MM.1S (cell line): ENCODE results near the gene MAML3.
A peak's percentile ranks its signal among the peaks of the same experiment; 100 is the strongest.

Source experiments
- DNase-seq: peaks from one replicate; pipeline ENCODE4 v3.0.0-alpha.2; 2015
- H2AFZ ChIP-seq: fragments of 300-600 bp; sonication (generic); 2 replicates; pipeline ENCODE4 v1.6.0; 2016; ENCODE audit warnings: antibody characterized with exemption, low read length
- H3F3A ChIP-seq: fragments of 300-600 bp; sonication (generic); 2 replicates; pipeline ENCODE4 v1.6.1; 2016; ENCODE audit warnings: mild to moderate bottlenecking, antibody characterized with exemption, low read length, moderate library complexity, mixed read lengths; ENCODE audit not compliant: insufficient read depth
- H3K27ac ChIP-seq: fragments of 300-600 bp; sonication (generic); 2 replicates; pipeline ENCODE4 v1.5.1; 2016; ENCODE audit warnings: mild to moderate bottlenecking, low read length
- H3K27me3 ChIP-seq: fragments of 300-600 bp; sonication (generic); replicated peaks from 2 replicates; pipeline ENCODE4 v1.6.0; 2016; ENCODE audit warnings: low read length; ENCODE audit not compliant: insufficient read depth
- H3K36me3 ChIP-seq: fragments of 300-600 bp; sonication (generic); replicated peaks from 2 replicates; pipeline ENCODE4 v1.6.1; 2016; ENCODE audit warnings: mild to moderate bottlenecking, low read length, mixed read lengths; ENCODE audit not compliant: insufficient read depth
- H3K4me1 ChIP-seq: fragments of 300-600 bp; sonication (generic); 2 replicates; pipeline ENCODE4 v1.6.1; 2016; ENCODE audit warnings: low read length, mixed read lengths
- H3K4me2 ChIP-seq: fragments of 300-600 bp; sonication (generic); 2 replicates; pipeline ENCODE4 v1.6.0; 2016; ENCODE audit warnings: low read depth, low read length
- H3K4me3 ChIP-seq: fragments of 300-600 bp; sonication (generic); 2 replicates; pipeline ENCODE4 v1.5.1; 2016; ENCODE audit warnings: low read length, mixed read lengths
- H3K79me2 ChIP-seq: fragments of 300-600 bp; sonication (generic); 2 replicates; pipeline ENCODE4 v1.6.1; 2016; ENCODE audit warnings: mixed run types, low read length, mixed read lengths
- H3K9ac ChIP-seq: fragments of 300-600 bp; sonication (generic); 2 replicates; pipeline ENCODE4 v1.6.1; 2016; ENCODE audit warnings: low read length, mixed read lengths
- H3K9me2 ChIP-seq: fragments of 300-600 bp; sonication (generic); replicated peaks from 2 replicates; pipeline ENCODE4 v1.6.1; 2016; ENCODE audit warnings: mild to moderate bottlenecking, low read length, mixed read lengths; ENCODE audit not compliant: insufficient read depth
- H3K9me3 ChIP-seq: fragments of 300-600 bp; sonication (generic); replicated peaks from 2 replicates; pipeline ENCODE4 v1.6.1; 2016; ENCODE audit warnings: mild to moderate bottlenecking, low read length, mixed read lengths; ENCODE audit not compliant: insufficient read depth
- H4K20me1 ChIP-seq: fragments of 300-600 bp; sonication (generic); 2 replicates; pipeline ENCODE4 v1.6.1; 2016; ENCODE audit warnings: mild to moderate bottlenecking, low read length, moderate library complexity, mixed read lengths; ENCODE audit not compliant: insufficient read depth
- EZH2 ChIP-seq: fragments of 300-600 bp; sonication (generic); optimal IDR thresholded peaks from 2 replicates; pipeline ENCODE3; 2017; ENCODE audit warnings: low read depth, mild to moderate bottlenecking, antibody characterized with exemption, low read length, mixed read lengths
- EZH2phosphoT487 ChIP-seq: fragments of 300-600 bp; sonication (generic); IDR thresholded peaks from 2 replicates; pipeline ENCODE4 v1.6.1; 2018; ENCODE audit warnings: antibody characterized with exemption, low read length
- TF ChIP-seq, protein P1 (sequence below): fragments of 300-600 bp; sonication (generic); IDR thresholded peaks from 2 replicates; pipeline ENCODE4 v1.5.1; 2016; ENCODE audit warnings: antibody characterized with exemption, low read length, mixed read lengths

Gene MAML3

DNA sequence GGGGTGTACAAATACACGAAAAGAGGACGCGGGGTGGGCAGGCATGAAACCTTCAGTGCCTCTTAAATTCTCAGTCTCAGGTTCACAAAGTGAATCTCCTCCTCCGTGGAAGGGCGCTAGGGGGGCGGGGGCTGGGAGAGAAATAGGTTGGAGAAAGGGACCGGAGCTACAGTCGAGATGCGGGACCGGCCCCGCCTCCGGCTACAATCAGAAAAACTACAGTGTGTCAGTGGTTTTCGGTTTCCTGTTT, 3.4 kb downstream of the MAML3 start:
- Histone ChIP-seq H3K27ac (peak overlapping the region; percentile 93), H3K27me3 (peaks cover 19% of the 10 kb centered on the region), H3K9me2 (no peaks in the 10 kb centered on the region), H3K4me1 (peaks cover 14% of the 10 kb centered on the region; the same call in 1 of the 2 replicates), H3K36me3 (no peaks in the 10 kb centered on the region), H3K4me2 (peak overlapping the region; percentile 89), H3F3A (peaks cover 40% of the 10 kb centered on the region), H3K4me3 (peak overlapping the region; percentile 94), H3K79me2 (no peaks in the 10 kb centered on the region), H4K20me1 (no peaks in the 10 kb centered on the region), H3K9ac (peak overlapping the region; percentile 67; the same call in 1 of the 2 replicates), H2AFZ (peak overlapping the region; percentile 99), H3K9me3 (no peaks in the 10 kb centered on the region)
- no peak for TF ChIP-seq EZH2phosphoT487
- DNase-seq, result no peak

- Histone ChIP-seq H4K20me1 (no peaks in the 10 kb centered on the region), H3K4me3 (peak overlapping the region; percentile 94), H3K27me3 (peaks cover 16% of the 10 kb centered on the region), H3K4me2 (peak overlapping the region; percentile 89), H2AFZ (peak overlapping the region; percentile 99), H3K36me3 (no peaks in the 10 kb centered on the region), H3F3A (peaks cover 40% of the 10 kb centered on the region), H3K4me1 (peaks cover 13% of the 10 kb centered on the region; the same call in 1 of the 2 replicates), H3K9me2 (no peaks in the 10 kb centered on the region), H3K27ac (peak overlapping the region; percentile 93), H3K9me3 (no peaks in the 10 kb centered on the region), H3K79me2 (no peaks in the 10 kb centered on the region), H3K9ac (peak overlapping the region; percentile 67; the same call in 1 of the 2 replicates)
- TF ChIP-seq EZH2 (no peak), EZH2phosphoT487 (no peak)
- TF ChIP-seq, protein P1, sequence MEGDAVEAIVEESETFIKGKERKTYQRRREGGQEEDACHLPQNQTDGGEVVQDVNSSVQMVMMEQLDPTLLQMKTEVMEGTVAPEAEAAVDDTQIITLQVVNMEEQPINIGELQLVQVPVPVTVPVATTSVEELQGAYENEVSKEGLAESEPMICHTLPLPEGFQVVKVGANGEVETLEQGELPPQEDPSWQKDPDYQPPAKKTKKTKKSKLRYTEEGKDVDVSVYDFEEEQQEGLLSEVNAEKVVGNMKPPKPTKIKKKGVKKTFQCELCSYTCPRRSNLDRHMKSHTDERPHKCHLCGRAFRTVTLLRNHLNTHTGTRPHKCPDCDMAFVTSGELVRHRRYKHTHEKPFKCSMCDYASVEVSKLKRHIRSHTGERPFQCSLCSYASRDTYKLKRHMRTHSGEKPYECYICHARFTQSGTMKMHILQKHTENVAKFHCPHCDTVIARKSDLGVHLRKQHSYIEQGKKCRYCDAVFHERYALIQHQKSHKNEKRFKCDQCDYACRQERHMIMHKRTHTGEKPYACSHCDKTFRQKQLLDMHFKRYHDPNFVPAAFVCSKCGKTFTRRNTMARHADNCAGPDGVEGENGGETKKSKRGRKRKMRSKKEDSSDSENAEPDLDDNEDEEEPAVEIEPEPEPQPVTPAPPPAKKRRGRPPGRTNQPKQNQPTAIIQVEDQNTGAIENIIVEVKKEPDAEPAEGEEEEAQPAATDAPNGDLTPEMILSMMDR, result no peak
- DNase-seq, result peak; percentile 92
These were observed 3.9 kb downstream of the MAML3 start for GRCh38 chr4:140149846-140150635.

DNA sequence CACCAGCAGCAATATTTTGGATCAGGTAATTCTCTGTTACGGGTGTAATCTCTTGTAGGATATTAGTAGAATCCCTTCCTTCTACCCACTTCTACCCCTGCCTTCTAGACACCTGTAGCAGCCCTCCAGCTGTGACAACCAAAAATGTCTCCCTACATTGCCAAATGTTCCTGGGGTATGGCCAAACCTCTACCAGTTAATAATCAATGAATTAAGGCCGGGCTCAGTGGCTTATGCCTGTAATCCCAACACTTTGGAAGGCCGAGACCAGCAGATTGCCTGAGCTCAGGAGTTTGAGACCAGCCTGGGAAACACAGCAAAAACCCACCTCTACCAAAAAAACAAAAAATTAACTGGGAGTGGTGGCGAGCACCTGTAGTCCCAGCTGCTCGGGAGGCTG, 9.9 kb downstream of the MAML3 start:
- Histone ChIP-seq H3K9ac (no peak overlapping the region), H3K79me2 (no peaks in the 10 kb centered on the region), H3K9me3 (no peaks in the 10 kb centered on the region), H3K4me1 (no peaks in the 10 kb centered on the region), H3K9me2 (no peaks in the 10 kb centered on the region), H4K20me1 (no peaks in the 10 kb centered on the region), H3K27me3 (no peaks in the 10 kb centered on the region), H3K4me2 (no peak overlapping the region), H3F3A (no peaks in the 10 kb centered on the region), H3K27ac (no peak overlapping the region), H3K36me3 (no peaks in the 10 kb centered on the region), H2AFZ (no peak overlapping the region), H3K4me3 (no peak overlapping the region)
- DNase-seq, result no peak
- no peak for TF ChIP-seq EZH2phosphoT487

- H3K27ac ChIP-seq, result no peak overlapping the region
- H3K79me2 ChIP-seq, result no peaks in the 10 kb centered on the region
- no peaks in the 10 kb centered on the region for H3K4me1 ChIP-seq
- no peaks in the 10 kb centered on the region for H3K9me2 ChIP-seq
- no peak overlapping the region for H3K4me3 ChIP-seq
- TF ChIP-seq EZH2phosphoT487 (no peak), EZH2 (no peak)
- TF ChIP-seq, protein P1, result no peak
- no peak overlapping the region for H2AFZ ChIP-seq
- no peaks in the 10 kb centered on the region for H4K20me1 ChIP-seq
- no peaks in the 10 kb centered on the region for H3F3A ChIP-seq
- H3K36me3 ChIP-seq, result no peaks in the 10 kb centered on the region
- no peaks in the 10 kb centered on the region for H3K9me3 ChIP-seq
- DNase-seq, result no peak
- no peak overlapping the region for H3K4me2 ChIP-seq
- H3K27me3 ChIP-seq, result no peaks in the 10 kb centered on the region
- H3K9ac ChIP-seq, result no peak overlapping the region
These were observed 12.7 kb downstream of the MAML3 start for GRCh38 chr4:140141210-140141835.
